Cardiac septum (tissue), 1 donor: Measurements from ENCODE around the gene KIAA1671. TPM values are rescaled to one million over a fixed set of nuclear protein-coding genes. Genes with fewer than 3 reads are reported as not detected.
"Not testable (repeated sequence)": the region's sequence is repeated elsewhere in the genome, so short reads cannot be mapped to it uniquely, and the experiment has no call there.

Experiments
- DNase-seq: peaks from one replicate; pipeline ENCODE4 v3.0.0-alpha.2; 2020; ENCODE audit warnings: low spot score
- intact Hi-C: fragments of 100-400 bp; cut with DNase I; formaldehyde crosslinking; loops from one replicate; pipeline ENCODE4 v1.14.0; 2022
- total RNA-seq: library from RNA; stranded (reverse); fragmentation: NEBNext Ultra II Directional; extraction: Animal tissue kit (Norgen Biotek cat#: 25700); gene quantifications from one replicate; pipeline ENCODE4 v1.2.1, GENCODE V29; 2021
- donor health status: DM: no; HTN: no; CAD: no.

The KIAA1671 gene
- total RNA-seq, 1 donor from 2014 or later = 12.3 TPM

GRCh38 chr22:25213221-25213620 is 260.7 kb downstream of the KIAA1671 start:
- intact Hi-C loops = no loop called here
- DNase-seq = no peak

- intact Hi-C loops = no loop called here
- no peak for DNase-seq
Observed at GRCh38 chr22:25216230-25216629, 263.7 kb downstream of the KIAA1671 start.

- intact Hi-C loops = no loop called here
- DNase-seq = no peak
Observed at GRCh38 chr22:25219211-25219689, 266.7 kb downstream of the KIAA1671 start, which contains the start of gene CRYBB2. TSS of gene CRYBB2 (plus strand) at chr22:25219639. CDS start at chr22:25221430, 1,791 bp downstream.

- no peak for DNase-seq
- intact Hi-C loops = no loop called here
Observed at GRCh38 chr22:25219948-25220442, 267.5 kb downstream of the KIAA1671 start.

GRCh38 chr22:25221790-25222189 is 269.3 kb downstream of the KIAA1671 start:
- intact Hi-C loops = no loop called here
- DNase-seq = no peak

- intact Hi-C loops = no loop called here
- DNase-seq = no peak
Observed at GRCh38 chr22:25223269-25223850, 270.8 kb downstream of the KIAA1671 start.

GRCh38 chr22:25228822-25229221 is 276.3 kb downstream of the KIAA1671 start:
- intact Hi-C loops = no loop called here
- no peak for DNase-seq

GRCh38 chr22:25230760-25231159 is 278.2 kb downstream of the KIAA1671 start:
- DNase-seq, intact Hi-C loops: not testable (repeated sequence)

GRCh38 chr22:25232301-25232700 is 279.8 kb downstream of the KIAA1671 start:
- intact Hi-C loops = no loop called here
- no peak for DNase-seq

GRCh38 chr22:25233706-25234105 is 281.2 kb downstream of the KIAA1671 start:
- DNase-seq, intact Hi-C loops: not testable (repeated sequence)

- intact Hi-C loops = no loop called here
Observed at GRCh38 chr22:25235547-25236290, 283.2 kb downstream of the KIAA1671 start.

GRCh38 chr22:25236417-25236816 is 283.9 kb downstream of the KIAA1671 start:
- no peak for DNase-seq
- intact Hi-C loops = no loop called here

More at GRCh38 chr22:25235547-25236290, 283.2 kb downstream of the KIAA1671 start:
- peak; percentile 83 for DNase-seq

GRCh38 chr22:25237503-25237902 is 285.0 kb downstream of the KIAA1671 start:
- no peak for DNase-seq
- intact Hi-C loops = no loop called here

GRCh38 chr22:25238058-25238457 is 285.5 kb downstream of the KIAA1671 start:
- DNase-seq, intact Hi-C loops: not testable (repeated sequence)

Other genes starting within 250 kb of the KIAA1671 start
- not detected for gene PIWIL3, start 178.0 kb upstream of the KIAA1671 start, total RNA-seq
- 8.0 TPM for gene SGSM1, start 146.5 kb upstream of the KIAA1671 start, total RNA-seq
- gene LHFPL7, start 6.0 kb upstream of the KIAA1671 start, total RNA-seq = not detected
- not detected for gene CRYBB3, start 247.1 kb downstream of the KIAA1671 start, total RNA-seq